Fibroblast of skin of right quadriceps (primary cell): ENCODE measurements around the gene ZC3H7B.
"Not testable (repeated sequence)": the region's sequence is repeated elsewhere in the genome, so short reads cannot be mapped to it uniquely, and the experiment has no call there.

Source experiments
- DNase-seq: peaks from one replicate; pipeline ENCODE4 v3.0.0-alpha.2; 2013

ZC3H7B gene

GRCh38 chr22:41383085-41383484 is 81.8 kb downstream of the ZC3H7B start:
- DNase-seq = no peak

DNA sequence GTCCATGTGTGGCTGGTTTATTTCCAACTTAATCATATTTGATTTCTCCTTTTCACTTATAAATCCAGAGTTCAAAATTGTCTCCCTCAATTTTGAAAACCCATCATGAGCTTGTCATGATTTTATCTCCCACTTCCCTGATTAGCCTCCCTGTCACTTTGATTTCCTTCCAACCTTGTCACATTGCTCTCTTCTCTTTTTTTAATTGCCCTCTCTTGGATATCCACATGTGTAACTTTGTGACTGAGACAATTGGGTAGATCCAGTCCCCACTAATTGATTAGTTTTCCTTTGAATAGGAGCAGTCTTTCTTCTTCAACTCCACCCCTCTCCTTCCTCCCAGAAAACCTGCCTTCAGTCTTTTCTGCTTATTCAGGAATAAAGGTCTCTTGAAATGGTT is 82.8 kb downstream of the ZC3H7B start:
- DNase-seq = no peak

DNA sequence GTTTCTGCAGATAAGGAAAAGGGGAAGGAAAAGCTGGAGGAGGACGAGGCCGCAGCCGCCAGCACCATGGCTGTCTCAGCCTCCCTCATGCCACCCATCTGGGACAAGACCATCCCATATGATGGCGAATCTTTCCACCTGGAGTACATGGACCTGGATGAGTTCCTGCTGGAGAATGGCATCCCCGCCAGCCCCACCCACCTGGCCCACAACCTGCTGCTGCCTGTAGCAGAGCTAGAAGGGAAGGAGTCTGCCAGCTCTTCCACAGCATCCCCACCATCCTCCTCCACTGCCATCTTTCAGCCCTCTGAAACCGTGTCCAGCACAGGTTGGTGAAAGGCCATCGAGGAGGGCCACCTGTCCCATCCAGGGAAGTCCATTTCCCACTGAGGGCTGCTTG is 86.0 kb downstream of the ZC3H7B start:
- no peak for DNase-seq

- no peak for DNase-seq
These were observed 92.7 kb downstream of the ZC3H7B start for GRCh38 chr22:41394012-41394356.

DNA sequence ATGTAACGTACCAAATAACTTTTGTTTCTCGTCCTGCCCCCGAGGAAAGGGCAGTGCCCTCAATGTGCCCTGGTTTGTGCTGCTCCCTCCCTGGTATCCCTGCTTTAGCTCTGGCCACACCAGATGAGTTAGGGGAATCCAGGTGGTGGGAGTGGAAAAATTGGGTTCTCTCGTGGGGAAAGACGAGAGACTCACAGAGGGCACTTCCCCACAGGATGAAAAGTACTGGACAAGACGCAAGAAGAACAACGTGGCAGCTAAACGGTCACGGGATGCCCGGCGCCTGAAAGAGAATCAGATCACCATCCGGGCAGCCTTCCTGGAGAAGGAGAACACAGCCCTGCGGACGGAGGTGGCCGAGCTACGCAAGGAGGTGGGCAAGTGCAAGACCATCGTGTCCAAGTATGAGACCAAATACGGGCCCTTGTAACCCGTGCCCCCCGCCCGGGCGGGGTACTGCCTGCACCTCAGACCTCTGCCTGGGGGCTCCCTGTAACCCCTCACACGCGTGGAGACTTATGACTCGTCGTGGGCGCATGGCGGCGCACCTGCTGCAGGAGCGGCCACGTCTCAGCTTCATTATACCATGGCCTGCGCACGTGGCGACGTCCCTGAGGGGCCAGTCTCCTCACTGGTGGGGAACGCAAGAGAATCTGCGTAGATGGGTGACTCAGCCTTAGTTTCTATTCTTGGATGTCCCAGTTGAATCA is 94.4 kb downstream of the ZC3H7B start:
- DNase-seq = no peak

GRCh38 chr22:41397143-41397811 is 96.0 kb downstream of the ZC3H7B start:
- no peak for DNase-seq

DNA sequence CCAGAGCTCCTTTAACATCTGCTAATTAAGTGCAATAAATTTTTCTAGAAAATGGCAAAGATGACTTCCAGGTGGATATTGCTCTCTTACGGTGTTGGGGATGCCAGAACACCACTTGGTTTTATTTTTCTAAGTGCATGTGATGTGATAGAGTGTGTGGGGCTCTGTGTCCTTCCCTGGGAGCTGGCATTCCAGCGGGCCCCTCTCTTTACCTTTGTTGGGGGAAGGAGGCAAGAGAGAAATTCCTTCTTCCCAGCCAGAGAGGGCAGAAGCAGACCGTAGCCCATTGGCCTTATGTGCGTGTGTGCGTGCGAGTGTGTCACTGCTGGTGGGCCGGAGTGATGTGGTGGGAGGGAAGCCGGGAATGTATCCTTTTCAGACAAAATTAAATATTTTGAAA is 97.6 kb downstream of the ZC3H7B start:
- peak; percentile 21 for DNase-seq

- DNase-seq = peak; percentile 84
These were observed 100.7 kb downstream of the ZC3H7B start for GRCh38 chr22:41401781-41402648.

DNA sequence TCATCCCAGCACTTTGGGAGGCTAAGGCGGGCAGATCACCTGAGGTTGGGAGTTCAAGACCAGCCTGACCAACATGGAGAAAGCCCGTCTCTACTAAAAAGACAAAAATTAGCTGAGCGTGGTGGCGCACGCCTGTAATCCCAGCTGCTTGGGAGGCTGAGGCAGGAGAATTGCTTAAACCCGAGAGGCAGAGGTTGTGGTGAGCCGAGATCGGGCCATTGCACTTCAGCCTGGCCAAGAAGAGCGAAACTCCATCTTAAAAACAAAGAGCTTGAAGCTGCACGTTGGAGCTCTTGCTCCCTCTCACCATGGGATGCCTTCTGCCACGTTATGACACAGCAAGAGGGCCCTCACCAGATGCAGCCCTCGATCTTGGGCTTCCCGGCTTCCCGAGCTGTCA is 101.5 kb downstream of the ZC3H7B start:
- not testable (repeated sequence) for DNase-seq

DNA sequence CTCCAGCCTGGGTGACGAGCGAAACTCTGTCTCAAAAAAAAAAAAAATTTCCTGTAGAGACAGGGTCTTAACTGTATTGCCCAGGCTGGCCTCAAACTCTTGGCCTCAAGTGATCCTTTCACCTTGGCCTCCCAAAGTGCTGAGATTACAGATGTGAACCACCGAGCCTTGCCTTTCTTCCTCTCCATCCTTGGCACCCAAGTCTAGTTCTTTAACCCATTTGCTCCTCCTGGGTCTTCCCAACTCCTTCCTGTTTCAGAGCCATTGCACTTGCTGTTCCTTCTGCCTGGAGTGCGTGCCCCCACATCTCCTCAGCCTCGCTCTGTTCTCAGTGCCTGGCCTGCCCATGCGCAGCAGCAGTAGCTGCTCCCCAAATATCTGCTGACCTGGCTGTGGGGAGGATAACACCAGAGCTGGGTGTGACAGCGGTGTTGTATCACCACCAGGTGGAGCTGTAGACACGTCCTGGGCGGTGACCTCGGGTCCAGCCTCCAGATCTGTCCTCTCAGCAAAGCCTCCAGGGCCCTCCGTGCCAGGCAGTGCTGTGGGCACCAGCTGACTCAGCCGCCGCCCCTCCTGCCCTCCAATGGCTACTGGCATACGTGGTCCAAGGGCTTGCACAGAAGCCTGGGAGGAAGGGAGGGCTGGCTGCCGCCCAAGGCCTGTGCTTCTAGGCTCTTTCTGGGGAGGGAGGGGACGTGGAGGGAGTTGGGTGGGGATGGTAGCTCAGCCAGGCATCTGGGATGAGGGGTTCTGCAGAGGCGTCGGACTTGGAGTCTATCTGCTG is 102.4 kb downstream of the ZC3H7B start:
- DNase-seq = peak; percentile 77

GRCh38 chr22:41405588-41405987 is 104.3 kb downstream of the ZC3H7B start:
- DNase-seq = no peak

GRCh38 chr22:41406410-41406809 is 105.1 kb downstream of the ZC3H7B start:
- no peak for DNase-seq

DNA sequence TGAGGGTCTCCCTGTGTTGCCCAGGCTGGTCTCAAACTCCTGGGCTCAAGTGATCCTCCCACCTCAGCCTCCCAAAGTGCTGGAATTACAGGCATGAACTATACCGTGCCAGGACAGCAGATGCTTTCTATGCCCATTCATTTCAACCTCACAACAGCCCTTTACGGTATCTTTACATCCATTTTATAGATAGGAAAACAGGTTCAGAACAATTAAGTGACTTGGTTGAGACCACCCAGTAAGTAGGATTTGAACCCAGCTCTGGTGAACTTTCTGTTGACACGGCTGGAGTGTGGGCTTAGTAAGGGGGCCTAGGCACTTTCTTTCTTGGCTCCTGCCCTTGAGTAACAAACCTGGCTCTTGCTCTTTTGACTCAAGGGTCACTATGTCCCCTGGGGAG is 106.1 kb downstream of the ZC3H7B start:
- DNase-seq = no peak

DNA sequence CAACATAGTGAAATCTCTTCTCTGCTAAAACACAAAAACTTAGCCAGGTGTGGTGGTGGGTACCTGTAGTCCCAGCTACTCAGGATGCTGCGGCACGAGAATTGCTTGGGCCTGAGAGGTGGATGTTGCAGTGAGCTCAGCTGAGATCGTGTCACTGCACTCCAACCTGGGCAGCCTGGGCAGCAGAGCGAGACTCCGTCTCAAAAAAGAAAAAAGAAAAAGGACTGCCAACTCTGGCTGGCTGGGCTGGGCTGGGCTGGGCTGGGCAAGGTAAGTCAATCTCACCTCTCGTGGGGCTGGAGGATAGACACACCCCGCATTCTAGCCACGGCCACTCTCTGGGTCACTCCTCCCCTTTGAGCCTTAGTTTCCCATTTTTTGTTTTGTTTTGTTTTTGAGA is 107.3 kb downstream of the ZC3H7B start:
- no peak for DNase-seq
